A549 (cell line): ENCODE data around the gene MEPCE. TPM values are rescaled to one million over a fixed set of nuclear protein-coding genes. Genes with fewer than 3 reads are reported as not detected.

Experiments used
- ATAC-seq, 2 experiments: fragments of 200-7000 bp in 1 of 2; fragments of >200 bp in 1 of 2; cut with Nextera tagmentation in 1 of 2; cut with Tn5 transposase in 1 of 2; 3 replicates each; pipeline versions ENCODE4 v1.8.0 to v1.9.1; 2018 to 2020; ENCODE audit warnings: mild to moderate bottlenecking in 1 of 2, moderate library complexity in 1 of 2
- CTCF ChIA-PET: fragments of 300-600 bp; sonication (Branson Sonifier 250); formaldehyde crosslinking; extraction: SDS; loops from one replicate; lab custom pipeline; 2021; ENCODE audit warnings: antibody characterized with exemption, inconsistent platforms; lab: Yijun Ruan, JAX
- POLR2A ChIA-PET: fragments of 350-600 bp; formaldehyde crosslinking; extraction: SDS; loops from one replicate; lab custom pipeline; 2021; ENCODE audit warnings: antibody characterized with exemption, inconsistent platforms; lab: Yijun Ruan, JAX
- DNase-seq, 2 experiments: peaks; one replicate each; pipeline versions ENCODE4 v3.0.0 to v3.0.0-alpha.2; 2011 to 2016; ENCODE audit warnings: low read depth in 1 of 2, low spot score in 1 of 2
- FAIRE-seq: peaks from 2 replicates; lab custom pipeline; 2011; peaks lifted over from hg19 to GRCh38; lab: Jason Lieb, UNC
- H3K27ac ChIP-seq, 2 experiments: fragments of >200 bp; sonication (Bioruptor Twin); formaldehyde crosslinking; 3 replicates each; pipeline ENCODE4 v1.5.1; 2016 to 2017
- H3K4me1 ChIP-seq: fragments of >200 bp; sonication (Bioruptor Twin); formaldehyde crosslinking; 3 replicates; pipeline ENCODE4 v1.6.1; 2016
- H3K4me2 ChIP-seq: fragments of >200 bp; sonication (Bioruptor Twin); formaldehyde crosslinking; 3 replicates; pipeline ENCODE4 v1.6.1; 2016
- H3K4me3 ChIP-seq: fragments of >200 bp; sonication (Bioruptor Twin); formaldehyde crosslinking; 3 replicates; pipeline ENCODE4 v1.5.1; 2016
- H3K9me3 ChIP-seq: fragments of >200 bp; sonication (Bioruptor Twin); formaldehyde crosslinking; 3 replicates; pipeline ENCODE4 v1.6.1; 2016
- ATOH8 ChIP-seq: fragments of 250-450 bp; sonication (Bioruptor Pico); IDR thresholded peaks from 2 replicates; pipeline ENCODE4 v1.5.0; 2020; ENCODE audit warnings: low read depth, mild to moderate bottlenecking, moderate library complexity
- CHD2 ChIP-seq: fragments of 150-350 bp; IDR thresholded peaks from 2 replicates; pipeline ENCODE4 v1.6.1; 2014; ENCODE audit warnings: low read length; ENCODE audit not compliant: partially characterized antibody
- CTCF ChIP-seq: fragments of >200 bp; sonication (Bioruptor Twin); formaldehyde crosslinking; IDR thresholded peaks from 3 replicates; pipeline ENCODE4 v1.5.1; 2016
- E2F6 ChIP-seq: IDR thresholded peaks from 2 replicates; pipeline ENCODE4 v1.6.1; 2012; ENCODE audit warnings: low read depth, borderline replicate concordance
- ELK1 ChIP-seq: fragments of 150-350 bp; IDR thresholded peaks from 2 replicates; pipeline ENCODE4 v1.6.1; 2014; ENCODE audit warnings: low read depth, mild to moderate bottlenecking, low read length
- FOSB ChIP-seq: fragments of 250-450 bp; sonication (Bioruptor Pico); IDR thresholded peaks from 2 replicates; pipeline ENCODE4 v1.5.0; 2020; ENCODE audit warnings: mild to moderate bottlenecking, moderate library complexity
- HMGXB4 ChIP-seq: fragments of 250-450 bp; sonication (Bioruptor Pico); IDR thresholded peaks from 2 replicates; pipeline ENCODE4 v1.5.0; 2021; ENCODE audit warnings: mild to moderate bottlenecking, moderate library complexity, borderline replicate concordance
- HOXB13 ChIP-seq: fragments of 250-450 bp; sonication (Bioruptor Pico); IDR thresholded peaks from 2 replicates; pipeline ENCODE4 v1.5.0; 2020; ENCODE audit warnings: low read depth, mild to moderate bottlenecking, moderate library complexity
- JUNB ChIP-seq: fragments of >200 bp; sonication (Bioruptor Twin); formaldehyde crosslinking; IDR thresholded peaks from 2 replicates; pipeline ENCODE4 v1.6.1; 2016
- KDM5A ChIP-seq: fragments of 200-600 bp; sonication (generic); IDR thresholded peaks from 2 replicates; pipeline ENCODE4 v1.6.1; 2016; ENCODE audit warnings: antibody characterized with exemption, mild to moderate bottlenecking
- MAFK ChIP-seq: fragments of 450-650 bp; IDR thresholded peaks from 2 replicates; pipeline ENCODE4 v1.6.1; 2014; ENCODE audit not compliant: partially characterized antibody
- NFE2L2 ChIP-seq: fragments of 150-350 bp; conservative IDR thresholded peaks from 2 replicates; pipeline ENCODE4 v1.6.1; 2014; ENCODE audit warnings: low read length
- NPAS2 ChIP-seq: fragments of 250-450 bp; sonication (Bioruptor Pico); IDR thresholded peaks from 2 replicates; pipeline ENCODE4 v1.8.0; 2022; ENCODE audit warnings: mild to moderate bottlenecking, moderate library complexity, borderline replicate concordance
- NR3C1 ChIP-seq: fragments of >200 bp; sonication (Bioruptor Twin); formaldehyde crosslinking; IDR thresholded peaks from 3 replicates; pipeline ENCODE4 v1.6.1; 2017
- RARB ChIP-seq: fragments of 250-450 bp; sonication (Bioruptor Pico); IDR thresholded peaks from 2 replicates; pipeline ENCODE4 v1.8.0; 2021; ENCODE audit warnings: mild to moderate bottlenecking, moderate library complexity
- RFX5 ChIP-seq: fragments of 450-650 bp; IDR thresholded peaks from 2 replicates; pipeline ENCODE4 v1.7.1; 2014; ENCODE audit warnings: antibody characterized with exemption, mild to moderate bottlenecking, moderate library complexity
- SREBF2 ChIP-seq: fragments of 450-650 bp; IDR thresholded peaks from 2 replicates; pipeline ENCODE4 v1.6.1; 2014; ENCODE audit warnings: mild to moderate bottlenecking, moderate library complexity
- TFCP2L1 ChIP-seq: fragments of 250-450 bp; sonication (Bioruptor Pico); IDR thresholded peaks from 2 replicates; pipeline ENCODE4 v1.5.0; 2021; ENCODE audit warnings: mild to moderate bottlenecking
- USF2 ChIP-seq: fragments of 450-650 bp; IDR thresholded peaks from 2 replicates; pipeline ENCODE4 v1.6.1; 2014; ENCODE audit warnings: antibody characterized with exemption
- ZNF302 ChIP-seq: fragments of 250-450 bp; sonication (Bioruptor Pico); IDR thresholded peaks from 2 replicates; pipeline ENCODE4 v1.9.0; 2021; ENCODE audit warnings: inconsistent platforms, mild to moderate bottlenecking, moderate library complexity
- WGBS: methylation state at CpG from one replicate; pipeline ENCODE4 v1.1.6; 2017; ENCODE audit errors: missing lambda C conversion rate; 5-methylcytosine and 5-hydroxymethylcytosine counted together
- polyA plus RNA-seq, 4 experiments: library from polyadenylated mRNA; depleted of rRNA in 3 of 4; stranded (reverse); fragments of >200 nt; fragmentation: RNase III in 1 of 4; extraction: RNeasy Plus Mini Kit Qiagen cat#74134 plus additional on column Dnase treatment in 1 of 4; gene quantifications; 2 replicates in 3 of 4; 3 replicates in 1 of 4; pipeline ENCODE4 v1.2.3, GENCODE V29; 2011 to 2017

Gene MEPCE
- polyA plus RNA-seq, 2 of the 4 experiments (the other 2 are of a cell fraction): 10.0 to 38.4 TPM

- TF ChIP-seq HMGXB4: no peak
These were observed 33.1 kb upstream of the MEPCE start (continued) for GRCh38 chr7:100396421-100396982.

GRCh38 chr7:100397315-100398081, 32.1 kb upstream of the MEPCE start:
- no peak for DNase-seq
- TF ChIP-seq KDM5A: no peak
- TF ChIP-seq ATOH8 (CRISPR knock-in tag): no peak
- no peak for TF ChIP-seq HOXB13 (CRISPR knock-in tag)
- no peak for TF ChIP-seq ELK1
- no peak for TF ChIP-seq NPAS2 (CRISPR knock-in tag)
- no peak for TF ChIP-seq JUNB
- no peak for TF ChIP-seq NFE2L2
- TF ChIP-seq MAFK: no peak
- TF ChIP-seq TFCP2L1 (CRISPR knock-in tag): no peak
- TF ChIP-seq NR3C1: no peak
- TF ChIP-seq CHD2: no peak
- TF ChIP-seq FOSB (CRISPR knock-in tag): no peak
- TF ChIP-seq SREBF2: no peak
- TF ChIP-seq USF2: no peak
- TF ChIP-seq E2F6: no peak
- no peak for TF ChIP-seq ZNF302 (CRISPR knock-in tag)
- no peak for TF ChIP-seq RARB (CRISPR knock-in tag)
- TF ChIP-seq RFX5: no peak
- no peak for TF ChIP-seq CTCF
- 78% methylated on average over 12 of the region's 13 CpGs for WGBS
- H3K4me2 ChIP-seq: no peak overlapping the region
- no peaks in the 10 kb centered on the region for H3K9me3 ChIP-seq
- no peak overlapping the region for H3K27ac ChIP-seq
- ChIA-PET CTCF (interaction anchor here (0.8 to 3.3 kb wide), 3 partner anchors 10 to 32 kb away, joined by 3 to 20 read pairs (median 3); no protein-coding TSS in a partner anchor), POLR2A (no interaction called here)
- FAIRE-seq: no peak
- no peak overlapping the region for H3K4me3 ChIP-seq
- ATAC-seq: peak; percentile 44 to 49; a peak in 5 of 6 replicates
- H3K4me1 ChIP-seq: no peaks in the 10 kb centered on the region
